Tibial nerve (tissue), 4 donors: ENCODE measurements around the gene DGCR8. TPM values are rescaled to one million over a fixed set of nuclear protein-coding genes. Genes with fewer than 3 reads are reported as not detected.

Experiments used
- DNase-seq, 2 donors: peaks; one replicate each; pipeline ENCODE4 v3.0.0-alpha.2; 2019; ENCODE audit warnings: low spot score in 2 of 2
- H3K27ac ChIP-seq, 4 donors: fragments of 200-600 bp; sonication (generic) in 3 of 4; one replicate each; pipeline ENCODE4 v1.5.1; 2017 to 2019; ENCODE audit warnings: mild to moderate bottlenecking in 1 of 4
- H3K27me3 ChIP-seq, 2 donors: fragments of 200-600 bp; sonication (generic) in 1 of 2; one replicate each; pipeline versions ENCODE4 v1.5.1 to v1.6.0; 2017 to 2019
- H3K36me3 ChIP-seq, 3 donors: fragments of 200-600 bp; sonication (generic); one replicate each; pipeline ENCODE4 v1.5.1; 2018 to 2019
- H3K4me1 ChIP-seq, 4 donors: fragments of 200-600 bp; sonication (generic) in 3 of 4; one replicate each; pipeline ENCODE4 v1.5.1; 2017 to 2019
- H3K4me3 ChIP-seq, 4 donors: fragments of 200-600 bp; sonication (generic) in 3 of 4; one replicate each; pipeline ENCODE4 v1.5.1; 2017 to 2019; ENCODE audit warnings: mild to moderate bottlenecking in 1 of 4, moderate library complexity in 1 of 4
- H3K9me3 ChIP-seq, 4 donors: fragments of 200-600 bp; sonication (generic) in 3 of 4; one replicate each; pipeline ENCODE4 v1.5.1; 2017 to 2019
- EP300 ChIP-seq, 2 donors: sonication (generic); formaldehyde crosslinking; IDR thresholded peaks; one replicate each; pipeline ENCODE4 v1.6.1; 2017; ENCODE audit warnings: antibody characterized with exemption in 2 of 2, mild to moderate bottlenecking in 1 of 2
- POLR2A ChIP-seq, 2 donors: fragments of 450-650 bp; IDR thresholded peaks; one replicate each; pipeline ENCODE4 v1.6.1; 2017; ENCODE audit warnings: antibody characterized with exemption in 2 of 2, mild to moderate bottlenecking in 2 of 2, moderate library complexity in 2 of 2
- WGBS, 2 donors: methylation state at CpG; one replicate each; pipeline ENCODE4 v1.1.5; 2018; 5-methylcytosine and 5-hydroxymethylcytosine counted together
- total RNA-seq, 4 donors: library from RNA; depleted of rRNA; stranded (reverse); fragments of >200 nt; gene quantifications; one replicate each; pipeline ENCODE4 v1.1.0, GENCODE V29; 2016
- TF ChIP-seq, protein P1 (sequence below), 5 experiments: fragments of 200-600 bp in 3 of 5; fragments of 450-650 bp in 2 of 5; sonication (generic) in 3 of 5; IDR thresholded peaks; one replicate each; pipeline ENCODE4 v1.5.1; 2016 to 2019; ENCODE audit warnings: antibody characterized with exemption in 5 of 5, mild to moderate bottlenecking in 3 of 5, moderate library complexity in 2 of 5

Gene DGCR8
- total RNA-seq, 4 donors from 2014 or later = 23.0 to 35.1 (median 26.0) TPM

DNA sequence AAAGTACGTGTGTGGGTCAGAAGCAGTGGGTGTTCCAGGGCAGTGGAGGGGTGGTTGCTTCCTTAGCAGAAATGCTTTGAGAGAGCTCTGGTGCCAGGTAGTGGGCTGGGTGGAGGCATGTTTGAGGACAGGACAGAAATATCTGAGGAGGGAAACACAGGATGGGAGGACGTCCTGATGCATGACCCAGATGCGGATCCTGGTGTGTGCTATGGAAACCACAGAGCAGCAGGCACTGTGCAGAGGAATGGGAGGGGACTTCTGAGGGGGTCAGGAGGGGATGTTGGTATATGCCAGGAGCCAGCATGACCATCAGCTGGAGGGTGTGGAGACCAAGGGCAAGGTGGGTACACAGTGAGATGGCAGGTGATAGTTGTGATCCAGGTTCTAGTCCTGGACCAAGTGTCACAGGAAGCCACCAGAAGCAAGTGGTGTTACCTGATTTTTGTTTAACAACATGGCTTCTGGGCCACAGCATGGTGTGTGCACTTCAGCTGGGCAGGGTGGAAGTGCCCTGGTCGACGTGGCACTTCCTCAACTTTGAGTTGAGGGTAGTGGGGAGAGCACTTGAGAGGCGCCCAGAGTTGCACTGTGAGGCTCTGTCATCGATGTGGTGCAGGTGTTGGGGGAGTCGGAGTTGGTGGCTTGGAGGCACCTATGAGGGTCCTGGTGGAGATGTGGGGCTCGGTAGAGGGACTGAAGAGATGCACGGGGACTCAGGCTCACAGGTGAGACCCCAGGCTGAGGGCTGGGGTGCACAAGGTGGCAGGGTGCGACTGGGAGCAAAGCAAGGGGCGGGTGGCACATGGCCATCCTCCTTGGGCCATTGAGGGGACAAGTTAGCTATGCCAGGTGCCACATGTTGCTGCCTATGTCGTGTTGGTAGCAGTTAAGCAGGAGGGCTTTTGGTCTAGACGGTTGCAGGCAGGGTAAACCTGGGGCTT lies 7.5 kb downstream of the DGCR8 start:
- 91% methylated on average over 14 of the region's 14 CpGs for WGBS, 2 donors
- Histone ChIP-seq H3K9me3 (no peaks in the 10 kb centered on the region), H3K36me3 (peaks cover 2 to 71% (median 25%) of the 10 kb centered on the region in 3 donors), H3K4me1 (peaks cover 0 to 32% (median 15%) of the 10 kb centered on the region in 4 donors), H3K4me3 (no peak overlapping the region), H3K27ac (no peak overlapping the region), H3K27me3 (no peaks in the 10 kb centered on the region)
- DNase-seq = no peak
- TF ChIP-seq, protein P1, sequence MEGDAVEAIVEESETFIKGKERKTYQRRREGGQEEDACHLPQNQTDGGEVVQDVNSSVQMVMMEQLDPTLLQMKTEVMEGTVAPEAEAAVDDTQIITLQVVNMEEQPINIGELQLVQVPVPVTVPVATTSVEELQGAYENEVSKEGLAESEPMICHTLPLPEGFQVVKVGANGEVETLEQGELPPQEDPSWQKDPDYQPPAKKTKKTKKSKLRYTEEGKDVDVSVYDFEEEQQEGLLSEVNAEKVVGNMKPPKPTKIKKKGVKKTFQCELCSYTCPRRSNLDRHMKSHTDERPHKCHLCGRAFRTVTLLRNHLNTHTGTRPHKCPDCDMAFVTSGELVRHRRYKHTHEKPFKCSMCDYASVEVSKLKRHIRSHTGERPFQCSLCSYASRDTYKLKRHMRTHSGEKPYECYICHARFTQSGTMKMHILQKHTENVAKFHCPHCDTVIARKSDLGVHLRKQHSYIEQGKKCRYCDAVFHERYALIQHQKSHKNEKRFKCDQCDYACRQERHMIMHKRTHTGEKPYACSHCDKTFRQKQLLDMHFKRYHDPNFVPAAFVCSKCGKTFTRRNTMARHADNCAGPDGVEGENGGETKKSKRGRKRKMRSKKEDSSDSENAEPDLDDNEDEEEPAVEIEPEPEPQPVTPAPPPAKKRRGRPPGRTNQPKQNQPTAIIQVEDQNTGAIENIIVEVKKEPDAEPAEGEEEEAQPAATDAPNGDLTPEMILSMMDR (IDR thresholded peaks at IDR 0.05) = no peak
- TF ChIP-seq POLR2A (IDR thresholded peaks at IDR 0.05) (no peak), EP300 (IDR thresholded peaks at IDR 0.05) (no peak)

DNA sequence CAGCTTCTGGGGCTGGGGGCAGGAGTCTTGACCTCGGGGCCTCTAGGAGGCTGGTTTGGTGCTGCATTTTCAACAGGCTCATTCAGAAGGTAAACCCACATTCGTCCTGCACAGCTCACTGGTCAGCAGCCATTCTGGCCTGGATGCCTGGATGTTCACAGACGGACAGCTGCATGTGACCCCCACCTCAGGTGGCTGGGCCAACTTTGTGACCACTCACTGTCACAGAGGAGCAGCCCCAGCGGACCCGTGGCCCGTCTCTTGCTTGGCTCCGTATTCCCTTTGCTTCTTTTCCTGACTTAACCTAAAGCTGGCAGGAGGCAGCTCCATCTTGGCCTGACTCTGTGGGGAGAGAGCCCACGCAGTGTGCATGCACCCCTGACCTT lies 8.2 kb downstream of the DGCR8 start:
- Histone ChIP-seq H3K36me3 (peaks cover 2 to 78% (median 29%) of the 10 kb centered on the region in 3 donors), H3K9me3 (no peaks in the 10 kb centered on the region), H3K4me1 (peaks cover 0 to 25% (median 12%) of the 10 kb centered on the region in 4 donors), H3K27ac (no peak overlapping the region), H3K4me3 (no peak overlapping the region), H3K27me3 (no peaks in the 10 kb centered on the region)
- no peak for DNase-seq
- 83 to 87% methylated on average over 8 of the region's 8 CpGs for WGBS, 2 donors
- TF ChIP-seq POLR2A (IDR thresholded peaks at IDR 0.05) = no peak
- TF ChIP-seq EP300 (IDR thresholded peaks at IDR 0.05) = no peak
- TF ChIP-seq, protein P1 (IDR thresholded peaks at IDR 0.05) = no peak

DNA sequence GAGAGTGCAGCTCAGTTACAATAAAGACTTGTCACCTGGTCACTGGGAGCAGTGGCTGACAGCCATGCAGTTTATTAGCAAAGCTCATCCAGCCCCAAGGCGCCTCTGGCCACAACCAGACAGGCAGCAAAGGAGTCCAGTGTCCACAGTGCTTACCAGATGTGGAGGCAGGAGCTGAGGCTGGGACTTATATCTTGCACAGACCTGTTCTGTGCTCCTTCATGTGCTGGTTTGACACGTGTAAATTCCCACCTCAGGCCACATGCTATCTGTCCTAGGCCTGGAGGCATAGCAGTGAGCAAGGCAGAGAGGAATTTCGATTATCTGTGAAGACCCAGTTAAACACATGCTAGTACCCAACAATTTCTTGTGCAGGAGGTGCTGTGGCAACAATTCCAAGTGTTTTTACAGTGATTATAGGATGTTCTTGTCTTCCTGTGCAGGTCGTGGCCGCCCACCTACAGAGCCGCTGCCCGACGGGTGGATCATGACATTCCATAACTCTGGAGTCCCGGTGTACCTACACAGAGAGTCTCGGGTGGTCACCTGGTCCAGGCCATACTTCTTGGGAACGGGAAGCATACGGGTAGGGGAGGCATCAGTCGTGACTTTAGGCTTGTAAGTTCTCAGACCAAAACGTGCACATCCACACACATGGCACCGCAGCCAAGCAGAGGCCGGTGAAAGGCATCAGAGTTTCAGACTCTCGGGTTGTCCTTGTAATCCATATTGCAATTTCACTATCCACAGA lies 9.4 kb downstream of the DGCR8 start:
- no peak for DNase-seq
- H3K4me3 ChIP-seq = no peak overlapping the region
- no peaks in the 10 kb centered on the region for H3K9me3 ChIP-seq
- H3K27me3 ChIP-seq = no peaks in the 10 kb centered on the region
- no peak overlapping the region for H3K27ac ChIP-seq
- TF ChIP-seq, protein P1 (IDR thresholded peaks at IDR 0.05) = no peak
- no peak for TF ChIP-seq POLR2A (IDR thresholded peaks at IDR 0.05)
- TF ChIP-seq EP300 (IDR thresholded peaks at IDR 0.05) = no peak
- 88 to 92% methylated on average over 17 of the region's 17 CpGs for WGBS, 2 donors
- peaks cover 0 to 14% (median 6%) of the 10 kb centered on the region in 4 donors for H3K4me1 ChIP-seq
- H3K36me3 ChIP-seq = peaks cover 2 to 89% (median 29%) of the 10 kb centered on the region in 3 donors

DNA sequence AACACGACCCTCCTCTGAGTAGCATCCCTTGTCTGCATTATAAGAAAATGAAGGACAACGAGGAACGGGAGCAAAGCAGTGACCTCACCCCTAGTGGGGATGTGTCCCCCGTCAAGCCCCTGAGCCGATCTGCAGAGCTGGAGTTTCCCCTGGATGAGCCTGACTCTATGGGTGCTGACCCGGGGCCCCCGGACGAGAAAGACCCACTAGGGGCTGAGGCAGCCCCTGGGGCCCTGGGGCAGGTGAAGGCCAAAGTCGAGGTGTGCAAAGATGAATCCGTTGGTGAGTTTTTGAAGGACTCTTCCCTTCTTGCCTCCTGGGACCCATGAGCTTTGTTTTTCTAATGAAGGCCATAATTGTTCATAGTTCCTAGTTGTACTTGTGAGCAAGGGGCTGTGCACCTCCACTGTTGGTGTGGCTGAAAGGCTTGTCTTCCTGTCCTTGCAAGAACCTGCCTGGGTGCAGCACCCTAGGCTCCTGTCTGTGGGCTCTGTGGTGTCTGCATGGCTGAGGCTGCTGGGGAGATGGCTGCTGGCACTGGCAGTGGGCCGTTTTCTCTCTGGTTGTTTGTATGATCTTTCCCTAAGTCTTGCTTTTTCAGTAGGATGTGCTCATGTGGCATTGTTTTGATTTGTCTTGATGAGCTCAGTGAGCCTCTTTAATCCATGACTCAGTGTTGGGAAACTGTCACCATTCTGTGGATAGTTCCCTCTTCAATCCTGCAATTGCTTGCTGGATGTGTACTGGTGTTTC lies 10.1 kb downstream of the DGCR8 start:
- Histone ChIP-seq H3K9me3 (no peaks in the 10 kb centered on the region), H3K4me1 (peaks cover 0 to 6% (median 1%) of the 10 kb centered on the region in 4 donors), H3K36me3 (peaks cover 6 to 97% (median 29%) of the 10 kb centered on the region in 3 donors), H3K4me3 (no peak overlapping the region), H3K27me3 (no peaks in the 10 kb centered on the region), H3K27ac (no peak overlapping the region)
- WGBS, 2 donors = 84 to 93% methylated on average over 11 of the region's 11 CpGs
- TF ChIP-seq EP300 (IDR thresholded peaks at IDR 0.05) (no peak), POLR2A (IDR thresholded peaks at IDR 0.05) (no peak)
- TF ChIP-seq, protein P1 (IDR thresholded peaks at IDR 0.05) = no peak
- no peak for DNase-seq
